ENCODE measurements around the gene TRPC6. TPM values are rescaled to one million over a fixed set of nuclear protein-coding genes. Genes with fewer than 3 reads are reported as not detected.

Gene TRPC6
- total RNA-seq, 1 donor from 2014 or later = not detected

DNA sequence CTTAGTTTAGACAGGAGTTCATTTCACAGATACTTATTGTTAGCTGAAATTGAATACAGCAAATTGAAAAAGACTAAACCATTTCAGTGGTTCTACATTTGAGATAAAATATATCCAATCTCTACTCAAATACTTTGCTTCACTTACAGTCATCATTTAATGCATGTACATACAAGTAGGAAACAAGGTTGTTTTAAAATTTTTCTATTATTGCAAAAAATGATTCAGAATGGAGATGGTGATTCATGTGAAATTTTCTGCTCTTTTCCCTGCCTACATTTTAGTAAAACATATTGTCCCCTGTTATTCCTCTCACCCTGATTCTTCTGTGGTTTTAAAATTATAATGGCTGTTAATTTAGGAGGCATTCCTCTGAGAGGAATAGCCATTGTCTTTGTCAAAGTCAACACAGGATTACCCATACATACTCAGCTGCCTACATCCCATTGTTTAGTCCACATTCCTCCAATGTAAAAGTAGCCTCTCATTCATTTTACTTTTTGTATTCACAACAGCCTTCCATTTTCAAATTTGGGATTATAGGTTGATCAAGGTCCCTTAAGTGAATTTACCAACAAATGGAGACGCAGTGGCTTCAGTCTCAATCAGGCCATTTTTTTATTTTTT, 60.1 kb downstream of the TRPC6 start:
- no peaks in the 10 kb centered on the region for H3K4me1 Mint-ChIP-seq
- H3K4me3 Mint-ChIP-seq = no peak overlapping the region
- no peaks in the 10 kb centered on the region for H3K27me3 Mint-ChIP-seq (ENCODE audit: low read depth)
- DNase-seq (ENCODE audit: low read depth, low spot score) = no peak
- peaks cover 5% of the 10 kb centered on the region for H3K9me3 Mint-ChIP-seq
- TF ChIP-seq CTCF (conservative IDR thresholded peaks at IDR 0.05) = no peak
- H3K27ac Mint-ChIP-seq (ENCODE audit: unreplicated experiment) = no peak overlapping the region
- no peaks in the 10 kb centered on the region for H3K36me3 Mint-ChIP-seq (ENCODE audit: low read depth)

DNA sequence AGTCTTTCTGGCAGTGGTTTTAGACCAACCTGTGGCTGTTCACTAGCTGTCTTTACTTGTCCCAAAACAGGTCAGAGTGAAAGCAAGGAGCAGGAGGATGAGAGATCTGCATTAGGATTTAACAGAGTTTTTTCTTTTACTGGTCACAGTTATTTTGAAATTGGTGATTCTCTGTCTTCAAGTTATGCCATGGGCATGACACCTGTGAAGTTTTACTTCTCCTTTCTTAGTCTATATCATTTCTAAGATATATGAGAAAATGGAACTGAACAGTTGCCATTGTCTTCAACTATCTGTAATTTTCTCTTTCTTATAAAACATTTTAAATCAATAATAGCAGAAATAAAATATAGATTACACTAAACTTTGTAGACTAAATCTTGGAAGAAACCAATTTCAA, 60.6 kb downstream of the TRPC6 start:
- no peaks in the 10 kb centered on the region for H3K4me1 Mint-ChIP-seq
- peaks cover 5% of the 10 kb centered on the region for H3K9me3 Mint-ChIP-seq
- DNase-seq (ENCODE audit: low read depth, low spot score) = no peak
- no peaks in the 10 kb centered on the region for H3K27me3 Mint-ChIP-seq (ENCODE audit: low read depth)
- H3K4me3 Mint-ChIP-seq = no peak overlapping the region
- TF ChIP-seq CTCF (conservative IDR thresholded peaks at IDR 0.05) = no peak
- no peaks in the 10 kb centered on the region for H3K36me3 Mint-ChIP-seq (ENCODE audit: low read depth)
- H3K27ac Mint-ChIP-seq (ENCODE audit: unreplicated experiment) = no peak overlapping the region

GRCh38 chr11:101521821-101522220, 62.0 kb downstream of the TRPC6 start:
- no peaks in the 10 kb centered on the region for H3K4me1 Mint-ChIP-seq
- DNase-seq (ENCODE audit: low read depth, low spot score) = no peak
- peaks cover 5% of the 10 kb centered on the region for H3K9me3 Mint-ChIP-seq
- H3K4me3 Mint-ChIP-seq = no peak overlapping the region
- TF ChIP-seq CTCF (conservative IDR thresholded peaks at IDR 0.05) = no peak
- H3K36me3 Mint-ChIP-seq (ENCODE audit: low read depth) = no peaks in the 10 kb centered on the region
- no peak overlapping the region for H3K27ac Mint-ChIP-seq (ENCODE audit: unreplicated experiment)
- H3K27me3 Mint-ChIP-seq (ENCODE audit: low read depth) = peaks cover 3% of the 10 kb centered on the region

GRCh38 chr11:101516546-101516945, 67.3 kb downstream of the TRPC6 start:
- no peak overlapping the region for H3K4me3 Mint-ChIP-seq
- H3K9me3 Mint-ChIP-seq = peaks cover 5% of the 10 kb centered on the region
- H3K4me1 Mint-ChIP-seq = no peaks in the 10 kb centered on the region
- H3K27ac Mint-ChIP-seq (ENCODE audit: unreplicated experiment) = no peak overlapping the region
- no peaks in the 10 kb centered on the region for H3K36me3 Mint-ChIP-seq (ENCODE audit: low read depth)
- H3K27me3 Mint-ChIP-seq (ENCODE audit: low read depth) = peaks cover 3% of the 10 kb centered on the region
- no peak for TF ChIP-seq CTCF (conservative IDR thresholded peaks at IDR 0.05)
- DNase-seq (ENCODE audit: low read depth, low spot score) = no peak

DNA sequence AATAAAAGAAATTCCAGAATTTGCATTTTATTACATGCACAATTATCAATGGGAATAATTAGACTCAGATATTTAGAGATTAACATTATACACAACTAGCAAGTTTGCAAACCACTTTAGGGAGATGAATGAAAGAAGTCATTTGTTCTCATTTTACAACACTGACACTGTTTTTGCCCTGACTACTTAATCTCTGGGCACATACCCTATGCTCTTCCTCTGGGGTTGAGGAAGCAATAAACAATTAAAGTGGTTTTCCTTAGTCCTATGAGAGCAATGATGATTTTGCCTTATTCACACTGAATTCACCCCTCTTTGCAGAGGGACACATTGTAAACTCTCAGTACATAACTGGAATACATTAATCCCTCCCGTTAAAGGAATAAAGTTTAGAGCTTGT, 72.7 kb downstream of the TRPC6 start:
- Mint-ChIP-seq H3K4me3 (no peak overlapping the region), H3K36me3 (ENCODE audit: low read depth) (no peaks in the 10 kb centered on the region), H3K9me3 (peaks cover 8% of the 10 kb centered on the region), H3K27me3 (ENCODE audit: low read depth) (no peaks in the 10 kb centered on the region), H3K4me1 (no peaks in the 10 kb centered on the region), H3K27ac (ENCODE audit: unreplicated experiment) (no peak overlapping the region)
- TF ChIP-seq CTCF (conservative IDR thresholded peaks at IDR 0.05) = no peak
- no peak for DNase-seq (ENCODE audit: low read depth, low spot score)

Measured in neural crest cell (in vitro differentiated cells).